Prostate gland (tissue), 2 donors: ENCODE data around the gene MYO1H. TPM values are rescaled to one million over a fixed set of nuclear protein-coding genes. Genes with fewer than 3 reads are reported as not detected.

Experiments used
- DNase-seq: peaks from one replicate; pipeline ENCODE4 v3.0.0-alpha.2; 2019; ENCODE audit warnings: low spot score
- H3K27ac ChIP-seq, 2 donors: fragments of 200-600 bp; sonication (generic); 2 replicates each; pipeline ENCODE4 v1.5.1; 2017 to 2019
- H3K27me3 ChIP-seq: fragments of 200-600 bp; sonication (generic); replicated peaks from 2 replicates; pipeline ENCODE4 v1.5.1; 2019; ENCODE audit not compliant: insufficient read depth
- H3K36me3 ChIP-seq, 2 donors: fragments of 200-600 bp; sonication (generic); 1 replicate in 1 of 2; 2 replicates in 1 of 2; pipeline versions ENCODE4 v1.5.1 to v1.8.1; 2017 to 2019
- H3K4me1 ChIP-seq: fragments of 200-600 bp; sonication (generic); replicated peaks from 2 replicates; pipeline ENCODE4 v1.5.1; 2019
- H3K4me3 ChIP-seq, 2 donors: fragments of 200-600 bp; sonication (generic); 2 replicates each; pipeline ENCODE4 v1.5.1; 2017 to 2019
- H3K9me3 ChIP-seq: fragments of 200-600 bp; sonication (generic); 2 replicates; pipeline ENCODE4 v1.5.1; 2017
- CTCF ChIP-seq, 4 experiments: fragments of 200-600 bp in 2 of 4; fragments of 450-650 bp in 2 of 4; sonication (generic) in 2 of 4; IDR thresholded peaks; 1 replicate in 3 of 4; 2 replicates in 1 of 4; pipeline ENCODE4 v1.5.1; 2016 to 2019; ENCODE audit warnings: antibody characterized with exemption in 4 of 4, mild to moderate bottlenecking in 2 of 4, moderate library complexity in 2 of 4
- POLR2A ChIP-seq: fragments of 450-650 bp; IDR thresholded peaks from one replicate; pipeline ENCODE4 v1.6.1; 2016; ENCODE audit warnings: antibody characterized with exemption, mild to moderate bottlenecking
- POLR2AphosphoS5 ChIP-seq: sonication (generic); formaldehyde crosslinking; IDR thresholded peaks from one replicate; pipeline ENCODE4 v1.6.1; 2017; ENCODE audit warnings: antibody characterized with exemption
- WGBS: methylation state at CpG from one replicate; pipeline ENCODE4 v1.1.5; 2018; 5-methylcytosine and 5-hydroxymethylcytosine counted together
- intact Hi-C: fragments of 100-400 bp; cut with DNase I; formaldehyde crosslinking; loops from one replicate; pipeline ENCODE4 v1.14.2; 2022
- total RNA-seq, 2 donors: library from RNA; depleted of rRNA; stranded (reverse); fragments of >200 nt; gene quantifications; one replicate each; pipeline ENCODE4 v1.1.0, GENCODE V29; 2016

MYO1H gene
- total RNA-seq, 2 donors from 2014 or later: 1.2 TPM; not detected in 1

GRCh38 chr12:109492371-109492770 lies 144.7 kb downstream of the MYO1H start:
- H3K4me3 ChIP-seq: no peak overlapping the region
- TF ChIP-seq POLR2A: no peak
- TF ChIP-seq POLR2AphosphoS5: no peak
- TF ChIP-seq CTCF (IDR thresholded peaks at IDR 0.05): no peak
- 73% methylated on average over 5 of the region's 5 CpGs for WGBS
- H3K36me3 ChIP-seq: peaks cover 5 to 20% of the 10 kb centered on the region in 2 donors
- intact Hi-C loops: no loop called here
- no peak for DNase-seq
- no peaks in the 10 kb centered on the region for H3K27me3 ChIP-seq
- H3K4me1 ChIP-seq: no peaks in the 10 kb centered on the region
- no peaks in the 10 kb centered on the region for H3K9me3 ChIP-seq
- H3K27ac ChIP-seq: no peak overlapping the region

DNA sequence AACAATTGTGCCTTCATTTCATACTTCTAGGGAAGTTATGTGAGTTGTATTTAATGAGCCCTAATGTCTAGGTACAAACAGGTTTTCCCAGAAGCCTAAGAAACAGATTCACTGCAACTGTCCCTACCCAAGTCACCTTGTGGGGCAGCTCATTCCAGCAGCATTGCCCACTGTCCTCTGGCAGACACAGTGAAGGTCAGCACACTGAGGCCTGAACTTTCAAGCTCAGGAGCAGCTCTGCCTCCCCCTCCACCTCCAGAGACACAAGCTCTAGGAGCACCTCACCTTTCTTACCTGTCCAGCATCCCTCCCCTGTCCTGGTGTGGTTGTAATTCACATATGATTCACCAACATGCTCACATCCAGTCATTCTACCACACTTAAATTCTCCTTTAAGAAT lies 145.4 kb downstream of the MYO1H start:
- peaks cover 4 to 16% of the 10 kb centered on the region in 2 donors for H3K36me3 ChIP-seq
- H3K4me3 ChIP-seq: no peak overlapping the region
- TF ChIP-seq POLR2AphosphoS5: no peak
- no peak for TF ChIP-seq POLR2A
- no peak for TF ChIP-seq CTCF (IDR thresholded peaks at IDR 0.05)

GRCh38 chr12:109493938-109494337 lies 146.2 kb downstream of the MYO1H start:
- Histone ChIP-seq H3K27ac (no peak overlapping the region), H3K9me3 (no peaks in the 10 kb centered on the region), H3K4me3 (no peak overlapping the region), H3K4me1 (no peaks in the 10 kb centered on the region), H3K27me3 (no peaks in the 10 kb centered on the region), H3K36me3 (peaks cover 4 to 14% of the 10 kb centered on the region in 2 donors)
- 95% methylated on average over 1 of the region's 1 CpG for WGBS
- intact Hi-C loops: no loop called here
- DNase-seq: no peak
- no peak for TF ChIP-seq POLR2A
- no peak for TF ChIP-seq CTCF (IDR thresholded peaks at IDR 0.05)
- TF ChIP-seq POLR2AphosphoS5: no peak

More for the DNA sequence above, 145.4 kb downstream of the MYO1H start:
- intact Hi-C loops: no loop called here
- H3K4me1 ChIP-seq: no peaks in the 10 kb centered on the region
- H3K27ac ChIP-seq: no peak overlapping the region
- H3K9me3 ChIP-seq: no peaks in the 10 kb centered on the region
- no peaks in the 10 kb centered on the region for H3K27me3 ChIP-seq
- no peak for DNase-seq

DNA sequence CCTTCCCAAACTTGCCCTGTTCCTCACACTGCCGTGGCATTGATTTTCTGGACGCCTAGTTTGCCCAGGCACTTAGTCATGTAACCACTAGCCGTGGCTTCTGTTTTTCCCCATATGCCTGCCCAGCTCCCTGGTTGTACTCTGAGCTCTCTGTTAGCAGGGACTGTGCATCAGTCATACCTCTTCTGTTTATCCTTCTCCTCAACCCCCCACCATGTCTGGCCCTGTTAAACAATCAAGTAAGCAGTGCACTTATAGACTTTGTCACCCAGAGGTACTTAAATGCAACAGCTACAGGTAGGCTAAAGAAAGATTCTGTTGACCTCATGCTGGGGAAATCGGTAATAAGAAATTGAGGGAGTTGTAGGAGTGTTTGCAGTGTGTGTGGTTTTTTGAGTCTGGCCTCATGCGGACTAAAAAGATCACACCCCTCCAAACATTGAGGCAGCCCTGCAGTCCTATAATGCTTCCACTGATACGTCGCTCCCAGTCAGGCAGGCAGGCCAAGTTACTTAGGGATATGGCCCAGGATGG lies 146.7 kb downstream of the MYO1H start:
- intact Hi-C loops: no loop called here
- 92% methylated on average over 7 of the region's 7 CpGs for WGBS
- no peaks in the 10 kb centered on the region for H3K9me3 ChIP-seq
- H3K36me3 ChIP-seq: peaks cover 4 to 9% of the 10 kb centered on the region in 2 donors
- no peaks in the 10 kb centered on the region for H3K27me3 ChIP-seq
- H3K4me3 ChIP-seq: no peak overlapping the region
- DNase-seq: no peak
- H3K27ac ChIP-seq: no peak overlapping the region
- no peaks in the 10 kb centered on the region for H3K4me1 ChIP-seq
- no peak for TF ChIP-seq POLR2AphosphoS5
- TF ChIP-seq CTCF (IDR thresholded peaks at IDR 0.05): no peak
- no peak for TF ChIP-seq POLR2A

DNA sequence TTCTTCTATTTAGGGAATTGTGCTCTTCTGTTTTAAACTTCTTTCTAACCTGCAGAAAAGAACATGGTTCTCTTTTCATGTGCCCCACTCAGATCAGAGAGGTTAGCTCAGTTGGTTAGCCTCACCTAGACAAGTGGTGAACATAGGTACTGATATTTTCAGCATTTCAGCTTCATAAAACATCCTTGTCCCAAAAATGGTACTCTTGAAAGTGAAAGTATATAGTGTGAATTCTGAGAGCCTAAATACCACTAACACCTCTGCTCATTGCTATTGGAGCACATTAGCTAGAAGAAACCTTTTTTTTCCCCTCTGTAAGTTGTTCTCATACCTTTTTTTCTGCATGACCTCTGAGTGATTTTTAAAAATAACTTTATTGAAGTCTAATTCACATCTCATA lies 147.3 kb downstream of the MYO1H start:
- intact Hi-C loops: no loop called here
- Histone ChIP-seq H3K27me3 (no peaks in the 10 kb centered on the region), H3K4me3 (no peak overlapping the region), H3K27ac (no peak overlapping the region), H3K36me3 (peaks cover 0 to 7% of the 10 kb centered on the region in 2 donors), H3K9me3 (no peaks in the 10 kb centered on the region), H3K4me1 (no peaks in the 10 kb centered on the region)
- no peak for DNase-seq
- no peak for TF ChIP-seq CTCF (IDR thresholded peaks at IDR 0.05)
- no peak for TF ChIP-seq POLR2A
- TF ChIP-seq POLR2AphosphoS5: no peak
